Hematopoietic multipotent progenitor cell treated with erythropoietin and hydrocortisone succinate and interleukin-3 and kit ligand, for 4 days (in vitro differentiated cells): Measurements from ENCODE around the gene EIF4G3.
"Not testable (repeated sequence)": the region's sequence is repeated elsewhere in the genome, so short reads cannot be mapped to it uniquely, and the experiment has no call there.

Experiments
- DNase-seq: peaks from one replicate; pipeline ENCODE4 v3.0.0-alpha.2; 2015

Gene EIF4G3

DNA sequence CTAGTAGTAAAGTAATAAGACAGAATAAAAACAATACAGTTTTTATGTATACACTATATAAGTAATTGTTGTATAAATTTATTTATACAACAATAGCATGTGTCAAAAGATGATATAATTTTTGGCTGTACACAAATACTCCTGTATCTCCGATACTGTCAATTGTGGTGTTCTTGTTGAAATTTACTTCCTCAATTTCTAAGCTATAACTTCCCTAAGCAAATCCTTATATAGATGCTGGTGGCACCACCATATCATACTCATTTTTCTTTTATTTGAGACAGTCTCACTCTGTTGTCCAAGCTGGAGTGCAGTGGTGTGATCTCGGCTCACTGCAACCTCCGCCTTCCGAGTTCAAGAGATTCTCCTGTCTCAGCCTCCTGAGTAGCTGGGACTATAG is 248.6 kb downstream of the EIF4G3 start:
- DNase-seq, result peak; percentile 74

DNA sequence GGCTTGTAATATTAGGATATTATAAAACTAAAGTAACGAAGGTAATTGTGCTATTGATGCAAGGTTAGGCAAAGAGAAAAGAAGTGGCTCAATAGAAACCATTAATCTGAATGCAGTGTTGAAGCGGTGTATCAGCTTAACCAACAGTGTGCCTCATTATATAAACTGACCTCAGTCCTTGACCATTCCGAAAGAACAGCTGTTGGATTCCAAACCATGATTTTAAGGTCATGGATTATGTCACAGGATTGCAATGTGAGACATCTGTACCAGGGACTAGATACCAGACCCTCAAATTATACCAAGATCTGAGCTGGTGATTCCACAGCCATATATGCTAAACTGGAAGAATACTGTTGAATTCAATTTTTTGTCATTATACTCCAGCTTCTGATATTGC is 255.4 kb downstream of the EIF4G3 start:
- DNase-seq, result no peak

DNA sequence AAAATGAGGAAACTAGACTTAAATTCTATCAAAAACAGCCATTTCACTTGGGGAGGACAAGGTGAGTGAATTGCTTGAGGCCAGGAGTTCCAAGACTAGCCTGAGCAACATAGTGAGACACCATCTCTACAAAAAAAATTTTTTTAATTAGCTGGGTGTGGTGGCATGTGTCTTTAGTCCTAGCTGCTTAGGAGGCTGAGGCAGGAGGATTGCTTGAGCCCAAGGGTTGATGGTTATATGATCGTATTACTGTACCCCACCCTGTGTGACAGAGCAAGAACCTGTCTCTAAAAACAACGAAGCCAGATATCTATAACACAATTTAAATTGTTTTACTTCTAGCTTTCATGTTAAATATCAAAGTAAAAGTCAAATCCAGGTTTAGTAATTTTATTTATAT is 263.5 kb downstream of the EIF4G3 start:
- no peak for DNase-seq

DNA sequence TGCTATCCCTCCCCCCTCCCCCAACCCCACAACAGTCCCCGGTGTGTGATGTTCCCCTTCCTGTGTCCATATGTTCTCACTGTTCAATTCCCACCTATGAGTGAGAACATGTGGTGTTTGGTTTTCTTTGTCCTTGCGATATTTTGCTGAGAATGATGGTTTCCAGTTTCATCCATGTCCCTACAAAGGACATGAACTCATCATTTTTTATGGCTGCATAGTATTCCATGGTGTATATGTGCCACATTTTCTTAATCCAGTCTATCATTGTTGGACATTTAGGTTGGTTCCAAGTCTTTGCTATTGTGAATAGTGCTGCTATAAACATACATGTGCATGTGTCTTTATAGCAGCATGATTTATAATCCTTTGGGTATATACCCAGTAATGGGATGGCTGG is 269.2 kb downstream of the EIF4G3 start:
- DNase-seq, result not testable (repeated sequence)

DNA sequence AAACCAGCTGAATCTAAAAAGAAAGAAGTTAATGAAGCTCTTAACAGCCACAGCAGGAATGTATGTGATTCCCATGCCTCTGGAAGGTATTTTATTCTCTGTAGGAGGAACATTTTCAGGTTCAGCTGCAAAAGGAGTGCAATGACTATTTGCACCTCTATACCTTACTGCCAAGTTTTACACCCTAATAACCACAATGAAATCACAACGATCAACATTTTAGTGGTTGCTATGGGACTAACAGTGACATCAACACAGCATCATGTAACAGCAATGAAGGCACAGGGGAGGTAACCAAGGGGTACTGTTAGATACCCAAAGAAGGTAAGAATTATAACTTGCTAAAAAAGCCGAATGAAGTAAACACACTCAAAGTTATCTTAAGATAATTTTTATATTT is 273.3 kb downstream of the EIF4G3 start:
- no peak for DNase-seq

DNA sequence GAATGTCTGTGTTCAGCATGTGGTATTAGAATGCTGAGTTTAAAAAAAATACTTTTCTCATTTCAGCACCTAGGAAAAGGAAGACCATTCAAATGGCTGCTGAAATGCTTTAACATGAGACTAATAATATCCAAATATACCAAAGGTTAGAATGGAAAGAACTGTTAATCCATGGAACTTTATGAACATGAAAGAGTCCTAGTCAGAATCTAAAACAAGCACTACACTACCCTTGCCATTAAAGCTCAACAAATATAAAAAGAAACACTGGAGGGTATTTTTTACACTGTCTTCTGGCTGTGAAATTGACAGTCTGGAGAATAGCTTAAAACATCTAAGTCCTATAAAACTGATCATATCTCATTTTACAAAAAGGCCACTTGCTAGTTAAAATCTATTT is 276.6 kb downstream of the EIF4G3 start:
- no peak for DNase-seq

DNA sequence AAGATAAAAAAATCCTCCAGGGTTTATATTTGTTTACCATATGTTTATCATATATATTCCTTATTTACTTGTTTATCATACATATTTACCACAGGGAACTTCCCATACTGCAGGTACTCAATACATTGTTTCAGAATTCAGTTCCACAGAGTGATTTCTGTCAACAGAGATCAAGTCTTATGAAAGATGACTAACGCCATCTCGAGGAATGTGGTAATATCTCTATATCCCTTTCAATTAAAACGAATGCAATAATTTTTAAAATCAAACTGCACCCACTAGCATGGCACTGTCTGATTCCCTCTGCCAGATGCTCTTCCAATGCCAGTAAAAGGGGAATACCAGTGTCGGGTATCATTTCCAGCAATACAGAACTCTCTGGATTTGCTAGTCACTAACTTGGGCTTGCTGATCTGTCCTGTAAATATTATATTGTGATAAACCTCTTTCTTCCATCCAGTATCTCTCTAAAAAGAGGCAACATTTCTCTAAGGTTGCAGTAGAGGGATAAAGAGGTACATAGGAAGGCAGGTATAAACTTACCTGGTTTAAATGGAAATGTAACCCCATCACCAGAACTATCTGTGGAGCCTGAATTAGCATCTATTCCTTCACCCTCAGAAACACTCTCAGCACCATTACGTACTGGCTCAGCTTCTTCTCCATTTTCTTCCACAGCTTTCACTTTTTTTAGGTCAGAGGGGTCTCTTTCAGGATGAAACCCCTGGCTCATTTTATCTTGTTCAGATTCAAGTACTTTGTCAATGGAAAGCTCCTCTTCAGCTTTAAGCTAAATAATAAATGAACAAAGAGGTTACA is 277.3 kb downstream of the EIF4G3 start:
- no peak for DNase-seq

DNA sequence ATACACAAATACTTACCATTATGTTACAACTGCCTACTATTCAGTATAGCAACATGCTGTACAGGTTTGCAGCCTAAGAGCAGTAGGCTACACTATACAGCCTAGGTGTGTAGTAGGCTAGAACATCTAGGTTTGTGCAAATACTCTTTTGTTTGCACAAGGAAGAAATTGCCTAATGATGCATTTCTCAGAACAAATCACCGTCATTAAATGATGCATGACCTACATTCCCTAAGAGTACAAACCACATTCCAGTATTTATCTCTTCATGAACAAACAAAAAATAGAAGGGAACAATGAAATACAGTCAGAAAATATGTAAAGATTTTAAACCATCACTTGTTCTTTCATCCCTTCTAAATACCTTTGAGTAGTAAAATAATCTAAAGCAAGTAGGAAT is 279.9 kb downstream of the EIF4G3 start:
- no peak for DNase-seq

DNA sequence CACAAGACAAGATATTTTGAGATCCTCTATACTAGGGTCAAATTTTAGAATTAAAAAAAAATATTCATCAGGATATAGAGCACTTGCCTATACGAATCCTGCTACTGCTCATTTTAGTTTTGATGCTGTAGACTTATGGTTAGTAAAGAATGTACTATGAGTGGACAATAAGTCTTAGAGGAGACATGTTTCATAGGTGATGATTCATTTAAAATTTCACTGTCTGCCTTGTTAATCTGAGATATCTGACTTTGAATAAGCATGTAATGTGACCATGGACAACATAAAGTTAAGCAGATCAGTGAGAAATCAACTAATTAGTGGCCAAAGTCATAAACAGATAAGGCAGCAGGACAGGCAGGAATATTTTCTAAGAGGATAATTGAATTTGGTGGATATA is 282.8 kb downstream of the EIF4G3 start:
- DNase-seq, result no peak

DNA sequence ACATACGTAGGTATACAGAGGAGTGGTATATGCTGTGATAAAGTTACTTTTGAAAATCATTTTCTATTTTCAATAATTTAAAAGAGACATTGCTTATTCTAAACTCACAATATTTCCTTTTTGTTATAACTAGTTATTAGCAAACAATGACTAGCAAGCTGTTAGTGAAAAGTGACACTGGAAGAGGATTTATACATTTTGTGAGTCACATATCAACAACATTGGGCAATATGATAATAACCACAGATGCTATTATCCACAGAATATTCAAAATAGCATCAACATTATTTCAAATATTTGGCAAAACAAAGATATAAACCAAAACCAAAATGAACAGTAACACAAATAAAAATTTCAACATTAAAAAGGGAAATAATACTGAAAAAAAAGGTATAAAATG is 285.6 kb downstream of the EIF4G3 start:
- DNase-seq, result no peak

DNA sequence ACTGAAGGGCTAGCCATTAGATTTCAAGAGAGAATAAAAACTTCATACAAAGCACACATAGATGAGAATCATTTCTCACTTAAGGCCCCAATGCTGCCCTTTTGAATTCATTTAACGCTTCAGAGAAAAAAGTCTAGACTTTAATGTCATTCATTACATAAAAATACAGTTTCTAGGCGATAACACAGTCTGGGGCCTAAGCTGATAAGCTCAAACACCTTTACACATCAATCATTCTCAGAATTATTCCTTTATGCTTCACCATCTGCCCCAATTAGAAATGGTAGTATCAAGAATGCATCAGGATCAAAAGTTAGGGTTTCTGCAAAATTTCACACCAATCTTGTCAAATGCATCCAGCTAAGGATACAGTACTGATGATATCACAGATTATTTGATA is 289.5 kb downstream of the EIF4G3 start:
- no peak for DNase-seq

DNA sequence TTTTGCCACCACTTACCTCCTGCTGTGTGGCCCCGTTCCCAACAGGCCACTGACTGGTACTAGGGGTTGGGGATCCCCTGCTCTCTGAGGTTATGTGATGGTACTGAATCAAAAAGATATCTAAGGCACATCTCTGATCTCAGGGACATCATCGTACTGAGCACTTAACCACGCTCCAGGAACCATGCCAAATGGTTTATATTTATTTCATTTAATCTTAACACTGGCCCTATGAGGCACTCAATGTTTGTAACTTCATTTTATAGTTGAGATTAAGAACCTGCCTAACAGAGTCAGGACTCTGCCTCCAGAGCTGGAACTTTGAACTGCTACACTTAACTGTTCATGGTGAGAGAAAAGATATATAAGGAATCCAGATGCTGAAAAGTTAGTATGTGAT is 291.6 kb downstream of the EIF4G3 start:
- peak; percentile 63 for DNase-seq

DNA sequence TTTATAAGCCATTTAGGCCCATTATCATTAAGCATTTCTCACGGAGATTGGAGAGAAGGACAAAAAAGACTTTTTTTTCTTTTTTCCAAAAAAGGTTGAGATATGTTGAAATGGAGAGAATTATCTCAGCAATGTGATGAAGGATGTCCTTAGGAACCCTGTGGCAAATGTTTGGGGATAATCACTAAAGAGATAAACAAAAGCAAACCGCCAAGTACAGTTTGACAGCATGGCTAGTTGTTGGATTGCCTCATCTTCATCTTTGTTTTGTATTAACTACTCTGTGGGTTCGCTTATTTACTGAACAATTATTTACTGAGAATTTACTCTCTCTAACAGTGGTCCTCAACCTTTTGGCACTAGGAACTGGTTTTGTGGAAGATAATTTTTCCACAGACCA is 292.2 kb downstream of the EIF4G3 start:
- DNase-seq, result no peak

DNA sequence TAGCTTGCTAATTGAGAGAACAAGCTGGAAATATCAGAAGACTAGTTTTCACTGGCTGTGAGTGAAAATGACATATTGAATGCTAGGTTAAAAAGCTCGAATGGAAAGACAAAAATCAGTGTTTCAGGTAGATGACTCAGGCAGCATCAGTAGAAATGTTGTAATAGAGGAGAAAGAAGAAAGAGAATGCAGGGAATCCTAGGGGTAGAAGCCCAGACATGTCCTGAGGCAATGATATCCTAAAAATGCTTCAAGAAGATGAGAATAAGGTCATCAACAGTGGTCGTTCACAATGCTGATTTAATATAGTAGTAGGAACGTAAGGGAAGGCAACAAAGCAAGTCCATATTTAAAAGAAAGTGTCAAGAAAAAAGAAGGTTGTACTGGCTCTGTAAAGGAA is 292.9 kb downstream of the EIF4G3 start:
- DNase-seq, result no peak

DNA sequence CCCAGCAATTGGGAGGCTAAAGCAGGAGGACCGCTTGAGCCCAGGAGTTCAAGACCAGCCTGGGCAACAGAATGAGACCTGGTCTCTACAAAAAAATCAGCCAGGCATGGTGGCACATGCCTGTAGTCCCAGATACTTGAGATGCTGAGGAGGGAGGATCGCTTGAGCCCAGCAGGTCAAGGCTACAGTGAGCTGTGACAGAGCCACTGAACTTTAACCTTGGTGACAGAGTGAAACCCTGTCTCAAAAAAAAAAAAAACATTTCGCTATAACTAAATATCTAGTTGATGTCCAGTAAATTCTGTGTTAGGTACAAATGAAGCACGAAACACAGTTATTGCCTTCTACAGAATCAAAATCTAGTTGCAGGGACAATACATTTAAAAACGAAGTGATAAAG is 293.9 kb downstream of the EIF4G3 start:
- DNase-seq, result no peak

DNA sequence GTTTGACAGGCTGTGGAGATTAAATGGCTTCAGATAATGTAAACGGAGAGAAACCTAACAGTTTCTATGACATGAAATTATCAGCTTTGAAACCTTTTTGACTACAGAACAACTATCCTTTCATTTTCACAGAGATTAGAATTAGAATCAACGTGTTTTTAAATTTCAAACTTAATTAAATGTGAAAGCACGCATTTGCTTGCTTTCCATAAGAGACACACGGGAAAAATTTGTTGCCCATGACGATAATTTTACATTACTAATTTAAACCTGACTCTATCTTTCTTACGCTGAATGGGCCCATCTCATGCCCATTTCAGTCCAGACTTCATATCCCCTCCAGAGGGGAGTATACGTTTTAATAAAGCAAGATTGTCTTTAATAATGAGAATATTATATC is 297.9 kb downstream of the EIF4G3 start:
- DNase-seq, result no peak

DNA sequence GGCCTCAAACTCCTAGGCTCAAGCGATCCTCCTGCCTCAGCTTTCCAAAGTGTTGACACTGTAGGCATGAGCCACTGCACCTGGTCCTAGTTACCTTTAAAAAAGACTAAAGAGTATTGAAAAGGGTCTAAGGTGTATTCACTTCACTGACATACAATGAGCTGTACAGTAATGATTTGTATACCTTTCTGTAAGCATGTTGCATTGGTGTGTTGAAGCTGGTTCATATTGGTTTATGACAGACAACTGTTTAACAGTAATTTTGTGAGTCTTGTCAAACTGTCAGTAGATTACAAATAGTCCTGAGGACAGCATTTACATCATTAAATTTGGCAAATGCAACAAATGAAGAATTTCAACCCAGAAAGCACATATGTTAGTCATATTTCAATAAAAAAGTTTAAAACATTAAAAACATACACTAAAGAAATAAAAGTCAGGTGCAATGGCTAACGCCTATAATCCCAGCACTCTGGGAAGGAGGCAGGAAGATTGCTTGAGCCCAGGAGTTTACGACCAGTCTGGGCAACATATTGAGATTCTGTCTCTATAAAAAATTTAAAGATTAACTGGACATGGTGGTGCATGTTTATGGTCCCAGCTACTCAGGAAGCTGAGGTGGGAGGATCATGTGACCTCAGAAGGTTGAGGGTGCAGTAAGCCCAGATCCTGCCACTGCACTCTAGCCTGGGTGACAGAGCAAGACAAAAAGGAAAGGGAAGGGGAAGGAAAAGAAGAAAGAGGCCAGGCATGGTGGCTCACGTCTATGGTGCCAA is 301.3 kb downstream of the EIF4G3 start:
- no peak for DNase-seq

DNA sequence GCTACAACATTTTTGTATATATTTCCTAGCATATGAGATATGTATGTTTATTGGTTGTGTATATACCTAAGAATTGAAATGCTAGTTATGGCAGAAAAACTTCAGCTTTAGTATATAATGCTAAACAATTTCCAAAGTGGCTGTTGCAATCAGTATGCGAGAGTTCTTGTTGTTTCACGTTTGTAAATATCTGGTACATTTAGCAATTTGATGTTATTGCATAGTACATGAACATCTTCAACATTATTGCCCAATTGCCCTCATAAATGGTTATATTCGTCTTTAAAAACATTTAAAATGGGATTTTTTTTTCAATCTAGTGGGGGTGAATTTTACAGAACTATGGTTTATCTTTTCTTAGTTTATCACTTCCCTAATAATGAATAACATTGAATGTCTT is 303.4 kb downstream of the EIF4G3 start:
- peak; percentile 70 for DNase-seq

DNA sequence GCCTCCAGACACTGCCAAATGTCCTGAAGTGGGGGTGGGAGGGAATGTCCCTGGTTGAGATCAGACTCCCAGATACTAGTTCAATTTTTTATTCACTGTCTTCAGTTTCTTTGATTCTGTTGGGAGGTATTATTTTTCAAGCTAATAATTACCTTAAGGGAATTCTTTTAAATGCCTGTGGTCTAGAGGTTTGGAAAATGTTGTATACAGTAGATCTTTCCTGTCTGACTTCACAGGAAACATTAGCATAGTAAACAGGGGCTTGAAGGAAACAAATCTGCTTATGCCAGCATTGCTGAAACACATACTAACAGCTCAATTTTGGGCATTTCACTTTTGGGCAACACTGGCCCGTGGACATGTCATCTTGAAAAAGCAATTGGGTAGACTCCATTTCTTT is 305.3 kb downstream of the EIF4G3 start:
- DNase-seq, result no peak

DNA sequence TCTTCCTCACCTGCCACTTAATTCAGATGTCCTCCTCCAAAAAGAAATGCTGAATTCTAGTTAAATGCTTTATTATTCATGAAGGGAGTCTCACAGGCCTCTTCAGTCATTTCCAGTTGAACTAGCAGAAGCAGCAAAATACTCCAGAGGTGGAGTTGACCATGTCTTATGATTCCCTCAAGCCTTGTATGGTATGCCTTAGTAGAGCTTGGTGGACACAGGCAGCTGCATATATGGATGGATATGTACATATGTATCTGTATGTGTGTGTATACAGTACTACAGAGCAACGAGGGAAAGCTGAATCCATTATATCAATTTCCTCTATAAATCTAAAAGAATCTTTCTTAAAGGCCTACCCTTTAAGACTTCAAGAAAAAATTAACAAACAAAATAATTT is 306.0 kb downstream of the EIF4G3 start:
- no peak for DNase-seq

DNA sequence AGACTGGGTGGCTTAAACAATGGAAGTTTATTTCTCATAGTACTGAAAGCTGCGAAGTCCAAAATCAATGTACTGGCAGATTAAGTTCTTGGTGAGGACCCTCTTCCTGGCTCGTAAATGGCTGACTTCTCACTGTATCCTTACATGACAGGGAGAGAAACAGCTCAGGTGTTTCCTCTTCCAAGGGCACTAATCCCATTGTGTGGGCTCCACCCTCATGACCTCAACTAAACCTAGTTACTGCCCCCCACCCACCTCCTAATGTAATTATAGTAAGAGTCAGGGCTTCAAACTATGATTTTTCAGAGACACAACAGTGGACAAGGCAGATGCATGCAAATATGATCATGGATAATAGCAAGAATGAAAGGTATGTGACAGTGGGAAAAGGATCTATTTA is 308.4 kb downstream of the EIF4G3 start:
- no peak for DNase-seq

DNA sequence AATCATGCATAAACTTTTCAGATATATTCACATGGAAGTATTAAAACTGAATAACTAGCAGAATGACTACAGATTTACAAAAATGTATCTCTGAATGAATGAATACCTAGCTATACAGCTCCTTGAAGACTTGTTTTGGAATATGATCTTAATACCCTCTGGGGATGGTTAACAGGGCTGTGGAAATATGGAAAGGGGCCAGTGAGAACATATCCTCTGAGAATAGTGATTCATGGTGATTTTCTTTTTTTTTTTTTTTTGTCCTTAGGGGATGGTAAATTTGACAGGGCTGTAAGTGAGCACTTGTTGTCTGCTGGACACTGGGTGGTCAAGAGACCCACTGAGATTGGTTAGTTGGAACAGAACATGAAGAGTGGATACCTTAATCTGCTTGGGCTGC is 308.9 kb downstream of the EIF4G3 start:
- no peak for DNase-seq

DNA sequence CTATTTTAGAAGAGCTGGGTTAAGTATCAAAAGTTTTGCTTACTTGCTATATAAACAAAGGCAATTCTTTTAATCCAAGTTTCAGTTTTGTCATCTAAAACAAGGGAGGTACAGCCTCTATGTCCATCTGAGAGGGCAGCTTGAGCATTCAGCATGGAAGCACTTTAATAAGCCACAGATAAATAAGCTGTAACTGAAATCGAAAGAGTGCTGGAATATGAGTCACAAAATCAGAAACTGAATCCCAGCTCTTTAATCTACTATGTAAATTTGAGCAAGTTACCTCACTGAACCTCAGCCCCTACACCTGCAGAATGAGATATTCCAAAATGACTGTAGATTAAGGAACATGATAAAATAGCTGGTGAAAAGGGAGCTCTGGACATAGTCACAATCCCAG is 309.6 kb downstream of the EIF4G3 start:
- DNase-seq, result no peak

DNA sequence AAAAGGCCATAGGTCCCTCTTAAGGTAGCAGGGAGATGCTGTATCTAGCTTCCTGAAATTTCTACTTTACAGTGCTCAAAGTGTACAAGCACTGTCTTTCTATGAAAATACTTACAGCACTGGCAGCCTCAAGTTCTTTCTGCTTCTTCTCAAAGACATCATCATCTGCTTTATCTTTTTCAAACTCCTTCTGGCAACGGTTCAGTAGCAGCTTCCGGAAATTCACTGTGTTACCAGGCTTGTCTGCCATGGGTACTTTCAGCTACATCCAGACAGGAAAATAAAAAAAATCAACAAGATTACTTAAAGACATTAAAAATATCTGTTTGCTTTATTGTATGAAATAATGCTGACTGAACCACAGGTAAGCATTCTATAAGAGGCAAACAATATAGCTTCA is 311.7 kb downstream of the EIF4G3 start:
- no peak for DNase-seq

DNA sequence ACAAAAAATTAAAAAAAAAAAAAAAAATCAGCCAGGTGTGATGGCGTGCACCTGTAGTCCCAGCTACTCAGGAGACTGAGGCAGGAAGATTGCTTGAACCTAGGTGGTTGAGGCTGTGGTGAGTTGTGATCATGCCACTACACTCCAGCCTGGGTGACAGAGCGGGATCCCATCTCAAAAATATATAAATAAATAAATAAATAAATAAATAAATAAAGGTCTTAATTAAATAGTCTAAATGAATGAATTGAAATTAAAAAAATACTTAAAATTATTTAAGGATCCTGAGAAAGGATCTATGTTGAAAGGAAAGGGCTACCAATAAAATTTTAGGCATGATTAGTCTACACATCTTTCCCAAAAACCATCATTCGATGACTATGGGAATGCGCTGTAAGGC is 322.2 kb downstream of the EIF4G3 start:
- DNase-seq, result no peak
